GM21528 (cell line): ENCODE data around the gene SYVN1.
A peak's percentile ranks its signal among the peaks of the same experiment; 100 is the strongest.
"Not testable (repeated sequence)": the region's sequence is repeated elsewhere in the genome, so short reads cannot be mapped to it uniquely, and the experiment has no call there.

ENCODE experiments used
- ATAC-seq: cut with Tn5 transposase; IDR thresholded peaks from one replicate; pipeline ENCODE4 v1.9.1; 2021; ENCODE audit warnings: mild to moderate bottlenecking, moderate library complexity; ENCODE audit not compliant: unreplicated experiment, low FRiP score

The SYVN1 gene

GRCh38 chr11:65152122-65152521 lies 17.8 kb upstream of the SYVN1 start:
- ATAC-seq, result no peak

DNA sequence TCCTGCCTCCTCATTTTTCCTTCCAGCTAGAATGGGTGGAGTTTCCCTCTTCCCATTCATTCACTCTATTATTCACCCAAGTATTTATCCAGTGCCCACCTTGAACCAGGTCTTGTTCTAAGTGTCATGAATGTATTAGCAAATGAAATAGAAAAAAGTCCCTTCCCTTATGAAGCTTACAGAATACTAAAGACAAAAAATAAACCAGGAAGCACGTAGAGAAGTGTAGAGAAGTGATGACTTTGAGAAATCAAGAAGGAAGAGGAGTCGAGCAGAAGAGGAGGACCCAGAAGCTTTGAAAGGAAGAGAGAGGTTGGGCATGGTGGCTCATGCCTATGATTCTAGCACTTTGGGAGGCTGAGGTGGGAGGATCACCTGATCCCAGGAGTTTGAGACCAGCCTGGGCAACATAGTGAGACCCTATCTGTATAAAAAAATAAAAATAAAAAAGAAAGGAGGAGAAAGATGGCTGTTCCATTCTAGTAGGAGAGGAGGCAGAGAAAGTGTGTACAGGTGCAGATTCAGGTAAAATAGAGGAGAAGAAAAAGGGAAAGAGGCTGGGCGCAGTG lies 17.1 kb upstream of the SYVN1 start:
- ATAC-seq, result no peak

- ATAC-seq, result no peak
Observed at GRCh38 chr11:65150509-65151299, 16.4 kb upstream of the SYVN1 start.

DNA sequence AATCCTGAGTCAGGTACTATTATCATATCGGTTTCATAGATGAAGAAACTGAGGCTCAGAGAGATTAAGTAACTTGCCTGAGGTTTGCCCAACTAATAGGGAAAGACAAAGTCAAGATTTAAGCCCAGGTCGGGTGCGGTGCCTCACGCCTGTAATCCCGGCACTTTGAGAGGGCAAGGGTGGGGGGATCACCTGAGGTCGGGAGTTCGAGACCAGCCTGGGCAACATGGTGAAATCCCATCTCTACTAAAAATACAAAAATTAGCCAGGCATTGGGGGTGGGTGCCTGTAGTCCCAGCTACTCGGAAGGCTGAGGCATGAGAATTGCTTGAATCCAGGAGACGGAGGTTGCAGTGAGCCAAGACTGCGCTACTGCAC lies 15.8 kb upstream of the SYVN1 start:
- ATAC-seq, result not testable (repeated sequence)

- no peak for ATAC-seq
Observed at GRCh38 chr11:65148657-65149056, 14.3 kb upstream of the SYVN1 start.

- no peak for ATAC-seq
Observed at GRCh38 chr11:65147352-65148075, 13.2 kb upstream of the SYVN1 start.

DNA sequence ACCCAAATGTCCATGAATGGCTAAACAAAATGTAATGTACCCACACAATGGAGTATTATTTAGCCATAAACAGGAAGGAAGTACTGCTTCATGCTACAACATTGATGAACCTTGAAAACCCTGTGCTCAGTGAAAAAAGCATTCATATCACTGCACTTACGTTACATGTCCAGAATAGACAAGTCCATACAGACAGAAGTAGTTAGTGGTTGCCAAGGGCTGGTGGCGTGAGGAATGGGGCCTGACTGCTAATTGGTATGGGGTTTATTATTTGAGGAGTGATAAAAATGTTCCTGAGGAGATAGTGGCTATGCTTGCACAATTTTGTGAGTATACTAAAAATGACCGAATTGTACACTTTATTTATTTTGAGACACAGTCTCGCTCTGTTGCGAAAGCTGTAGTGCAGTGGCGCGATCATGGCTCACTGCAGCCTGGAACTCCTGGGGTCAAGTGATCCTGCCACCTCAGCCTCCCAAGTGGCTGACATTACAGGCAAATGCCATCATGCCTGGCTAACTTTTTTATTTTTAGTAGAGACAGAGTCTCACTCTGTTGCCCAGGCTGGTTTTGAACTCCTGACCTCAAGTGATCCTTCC lies 7.7 kb upstream of the SYVN1 start:
- no peak for ATAC-seq

DNA sequence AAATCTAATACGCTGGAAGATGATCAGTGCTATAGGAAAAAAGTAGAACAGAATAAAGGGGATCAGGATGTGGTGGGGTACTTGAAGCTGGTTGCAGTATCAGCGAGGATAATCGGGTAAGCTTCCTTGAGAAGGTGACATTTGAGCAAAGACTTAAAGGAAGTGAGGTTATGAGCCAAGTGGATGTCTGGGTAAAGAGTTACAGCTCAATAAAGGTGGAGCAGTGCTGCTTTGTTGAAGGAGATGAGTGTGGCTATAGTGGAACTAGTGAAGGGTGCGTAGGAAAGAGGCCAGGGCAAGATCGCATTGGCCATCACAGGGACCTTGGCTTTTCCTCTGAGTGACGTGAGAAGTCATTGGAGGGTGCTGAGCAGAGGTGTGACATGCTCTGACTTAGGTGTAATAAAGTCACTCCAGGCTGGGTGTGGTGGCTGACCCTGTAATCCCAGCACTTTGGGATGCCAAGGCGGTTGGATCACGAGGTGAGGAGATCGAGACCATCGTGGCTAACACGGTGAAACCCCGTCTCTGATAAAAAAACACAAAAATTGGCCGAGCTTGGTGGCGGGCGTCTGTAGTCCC lies 2.3 kb upstream of the SYVN1 start:
- no peak for ATAC-seq

DNA sequence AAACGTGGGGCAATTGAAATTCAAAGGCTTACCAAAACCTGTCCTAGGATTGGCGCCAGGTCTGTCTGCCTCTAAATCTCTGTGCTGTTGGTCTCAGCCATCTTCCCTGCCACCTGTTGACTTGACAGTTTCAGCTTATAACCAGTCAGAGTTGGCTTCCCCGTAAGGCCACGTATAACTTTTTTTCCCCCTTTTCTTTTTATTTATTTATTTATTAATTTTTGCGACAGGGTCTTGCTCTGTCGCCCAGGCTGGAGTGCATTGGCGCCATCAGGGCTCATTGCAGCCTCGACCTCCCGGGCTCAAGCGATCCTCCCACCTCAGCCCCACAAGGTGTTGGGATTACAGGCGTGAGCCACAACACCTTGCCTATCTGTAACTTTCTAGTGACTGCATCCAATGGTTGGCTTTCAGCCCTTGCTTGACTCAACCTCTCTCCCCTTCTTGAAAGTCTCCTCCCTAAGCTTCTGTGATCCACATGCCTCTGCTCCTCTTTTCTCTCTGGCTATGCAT lies 1.4 kb upstream of the SYVN1 start:
- no peak for ATAC-seq

DNA sequence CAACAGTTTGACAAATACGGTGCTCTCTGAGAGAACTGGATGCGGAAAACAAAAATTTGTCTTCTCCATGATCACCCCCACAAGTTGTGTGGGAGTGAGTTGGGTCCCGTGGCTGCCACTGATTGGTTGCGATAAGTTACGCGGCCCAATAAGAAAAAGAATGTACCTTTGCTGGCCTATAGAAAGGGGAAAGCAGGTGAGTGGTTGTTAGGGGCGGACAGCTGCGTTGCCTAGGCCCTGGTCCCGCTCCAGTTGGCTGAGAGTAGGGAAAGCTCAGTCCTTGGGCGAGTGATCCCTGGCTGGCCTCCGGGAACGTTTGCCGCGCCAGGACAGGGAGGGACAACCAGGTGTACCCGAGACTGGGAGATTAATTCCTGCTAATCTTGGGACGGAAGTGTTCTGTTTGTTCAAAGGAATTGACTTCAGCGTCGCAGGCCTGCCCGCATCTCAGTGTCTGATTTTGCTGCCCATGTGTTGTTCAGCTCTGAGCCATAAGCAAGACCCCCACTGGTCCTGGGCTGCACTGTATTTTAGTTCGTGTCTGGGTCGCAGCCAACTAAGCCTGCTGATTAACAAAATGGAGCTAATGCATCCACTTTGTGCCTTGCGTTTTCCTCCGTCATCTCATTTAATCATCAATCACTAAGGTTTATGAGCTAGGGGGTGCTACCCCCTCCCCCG lies 773 bp upstream of the SYVN1 start:
- ATAC-seq, result peak; percentile 71

DNA sequence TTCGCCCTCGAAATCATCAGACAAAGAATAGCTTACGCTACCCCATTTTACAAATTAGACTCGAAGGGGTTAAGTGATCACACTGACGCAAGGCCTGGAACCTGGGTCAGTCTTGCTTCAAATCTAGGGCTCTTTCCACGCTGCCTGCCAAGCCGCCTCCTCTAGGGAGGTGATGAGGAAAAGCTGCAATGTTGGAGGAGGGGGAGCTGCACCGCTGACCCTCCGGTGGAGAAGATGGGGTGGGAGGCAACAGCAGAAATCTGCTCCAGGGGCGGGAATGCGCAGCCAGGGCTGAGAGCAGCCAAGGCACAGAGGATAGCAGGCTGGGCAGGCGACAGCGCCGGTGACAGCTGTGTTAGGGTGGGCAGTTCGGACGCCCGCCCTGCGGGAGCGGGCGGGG lies 595 bp downstream of the SYVN1 start:
- no peak for ATAC-seq

DNA sequence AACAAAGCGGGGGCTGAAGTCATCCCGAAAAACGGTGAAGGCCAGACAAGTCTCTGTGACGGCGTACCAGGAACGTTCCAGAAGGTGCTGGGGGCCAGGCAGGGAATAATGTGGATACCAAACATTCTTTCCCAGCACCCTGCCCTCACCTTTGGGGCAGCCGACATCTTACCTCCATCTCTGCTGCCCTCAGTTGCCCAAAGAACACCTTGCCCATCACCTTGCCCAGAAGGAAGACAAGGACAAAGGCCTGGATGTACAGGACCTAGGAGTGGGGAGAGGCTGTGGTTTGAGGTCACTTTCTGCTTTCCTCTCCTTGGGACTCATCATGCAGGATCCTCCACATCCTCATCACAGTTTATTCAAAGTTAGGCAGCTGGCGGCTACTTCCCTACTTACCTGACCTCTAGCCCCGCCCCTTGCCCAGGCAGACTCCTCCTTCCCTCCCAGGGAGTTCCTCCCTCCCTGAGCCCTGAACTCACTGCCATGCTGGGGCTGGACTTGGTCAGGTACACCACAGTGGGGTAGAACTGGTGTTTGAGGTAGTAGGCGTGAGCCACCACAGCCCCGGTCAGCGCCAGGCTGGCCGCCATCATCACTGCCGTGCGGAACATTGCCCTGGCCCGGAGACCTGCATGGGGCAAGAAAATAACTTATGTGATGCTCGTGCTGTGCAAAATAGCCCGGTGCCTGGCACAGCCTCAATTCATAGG lies 1.2 kb downstream of the SYVN1 start:
- no peak for ATAC-seq

DNA sequence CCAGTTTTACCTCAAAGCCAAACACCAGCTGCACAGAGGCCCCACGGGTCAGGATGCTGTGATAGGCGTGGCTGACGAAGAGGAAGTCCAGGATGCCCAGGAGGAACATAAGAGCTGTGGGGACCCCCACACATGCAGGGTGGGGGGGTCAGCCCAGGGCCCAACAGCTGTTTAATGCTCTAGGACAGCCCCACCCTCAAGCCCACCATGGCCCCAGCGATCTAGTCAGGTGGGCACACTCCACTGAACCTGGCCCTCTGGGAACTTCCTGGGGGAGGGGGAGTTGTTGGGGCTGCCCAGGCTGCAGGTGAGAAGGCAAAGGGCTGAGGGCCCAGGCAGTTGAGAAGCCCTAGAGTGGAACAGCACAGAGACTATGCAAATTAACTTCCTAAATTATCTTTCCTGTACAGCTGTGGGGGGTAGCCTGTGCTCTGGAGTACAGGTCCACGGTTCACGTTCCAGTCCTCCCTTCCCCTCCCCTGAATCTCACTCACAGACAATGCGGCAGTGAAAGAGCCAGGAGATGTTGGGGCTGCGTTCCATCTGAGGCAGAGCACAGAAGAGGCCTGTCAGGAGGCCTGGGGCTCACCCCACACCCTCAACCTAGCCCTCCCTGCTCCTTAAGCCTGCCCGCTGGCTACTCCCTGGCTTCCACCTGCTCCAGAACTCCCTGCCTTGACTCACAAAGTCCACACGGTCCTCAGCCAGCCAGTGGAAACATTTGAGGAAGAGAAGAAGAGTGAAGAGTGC lies 1.9 kb downstream of the SYVN1 start:
- ATAC-seq, result no peak

DNA sequence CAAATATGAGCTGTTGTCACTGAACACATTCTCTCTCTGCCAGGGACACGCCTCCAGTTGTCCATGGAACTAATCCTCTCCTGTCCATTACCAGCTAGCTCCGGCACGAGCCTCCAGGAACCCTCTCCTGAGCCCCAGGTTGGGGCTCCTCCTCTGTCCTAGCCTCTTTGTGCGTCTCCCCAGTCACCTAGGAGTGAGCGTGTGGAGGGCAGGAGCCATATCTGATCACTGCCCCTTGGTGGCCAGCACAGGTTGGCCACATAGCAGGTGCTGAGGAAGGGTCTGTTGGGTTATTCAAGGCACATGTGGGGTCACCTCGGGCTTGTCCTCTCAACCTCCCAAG lies 2.5 kb downstream of the SYVN1 start:
- no peak for ATAC-seq

- no peak for ATAC-seq
Observed at GRCh38 chr11:65131417-65131776, 2.9 kb downstream of the SYVN1 start.

DNA sequence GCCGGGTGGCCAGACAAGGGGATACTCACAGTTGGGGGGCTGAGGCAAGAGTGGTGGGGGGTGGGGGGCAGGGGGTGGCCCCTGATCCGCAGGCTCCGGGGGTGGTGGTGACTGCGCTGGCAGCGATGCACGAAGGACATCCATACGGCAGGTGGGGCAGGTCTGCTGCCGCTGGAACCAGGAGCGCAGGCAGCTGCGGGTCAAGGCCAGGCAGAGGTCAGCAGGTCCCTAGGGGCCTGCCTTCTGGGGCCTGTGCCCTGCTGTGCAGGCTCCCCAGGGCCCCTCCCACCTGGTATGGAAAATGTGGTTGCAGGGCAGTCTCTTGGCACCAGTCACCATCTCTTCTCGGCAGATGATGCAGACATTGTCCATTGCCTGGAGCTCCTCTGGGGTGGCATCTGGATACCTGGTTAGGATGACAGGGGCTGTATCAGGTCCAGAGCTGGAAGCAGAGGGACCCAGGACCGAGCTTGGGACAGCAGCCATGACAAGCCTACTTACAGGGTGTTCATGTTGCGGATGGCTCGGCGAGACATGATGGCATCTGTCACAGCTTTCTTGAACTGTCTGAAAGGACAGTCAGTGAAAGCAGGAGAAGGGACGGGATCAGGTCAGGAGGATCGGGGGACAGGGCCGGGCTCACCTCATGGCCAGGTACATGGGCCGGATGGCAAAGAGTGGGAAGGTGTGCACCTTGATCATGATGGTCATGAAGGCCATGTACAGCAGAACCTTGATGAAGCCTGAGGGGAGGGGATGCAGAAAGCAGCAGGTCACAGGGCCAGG lies 3.5 kb downstream of the SYVN1 start:
- ATAC-seq, result no peak

GRCh38 chr11:65129649-65130441 lies 4.5 kb downstream of the SYVN1 start:
- no peak for ATAC-seq
